SW 1271 (cell line): Measurements from ENCODE around the gene LIPG.
"Not testable (repeated sequence)": the region's sequence is repeated elsewhere in the genome, so short reads cannot be mapped to it uniquely, and the experiment has no call there.

Source experiments
- DNase-seq, 2 experiments: peaks; one replicate each; lab custom pipeline; 2025; lab: John Stamatoyannopoulos, UW

Gene LIPG

DNA sequence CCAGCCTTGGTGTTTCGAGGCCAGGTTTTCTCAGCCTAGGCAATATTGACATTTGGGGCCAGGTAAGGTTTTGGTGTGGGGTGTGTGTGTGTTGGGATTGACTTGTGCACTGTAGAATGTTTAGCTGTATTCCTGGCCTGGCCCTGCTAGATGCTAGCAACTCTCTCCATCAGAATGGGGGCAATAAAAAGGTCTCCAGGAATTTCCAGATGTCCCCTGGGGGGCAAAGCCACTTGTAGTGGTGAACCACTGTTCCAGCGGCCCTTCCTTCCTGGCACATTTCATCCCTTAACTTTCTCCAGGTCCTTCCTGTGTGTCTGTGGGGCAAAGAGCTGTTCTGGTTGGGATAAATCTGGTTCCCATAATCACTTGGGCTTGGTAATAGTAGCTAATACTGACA, 12.0 kb downstream of the LIPG start:
- DNase-seq = no peak

DNA sequence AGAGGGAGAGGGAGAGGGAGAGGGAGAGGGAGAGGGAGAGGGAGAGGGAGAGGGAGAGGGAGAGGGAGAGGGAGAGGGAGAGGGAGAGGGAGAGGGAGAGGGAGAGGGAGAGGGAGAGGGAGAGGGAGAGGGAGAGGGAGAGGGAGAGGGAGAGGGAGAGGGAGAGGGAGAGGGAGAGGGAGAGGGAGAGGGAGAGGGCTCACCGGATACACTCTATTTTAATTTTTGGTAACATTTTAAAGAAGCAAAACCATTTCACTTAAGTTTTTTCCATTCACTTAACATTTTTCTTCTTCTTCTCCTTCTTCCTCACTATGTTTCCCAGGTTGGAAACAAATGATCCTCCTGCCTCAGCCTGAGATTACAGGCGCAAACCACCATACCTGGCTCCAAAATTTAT, 17.2 kb downstream of the LIPG start:
- DNase-seq = not testable (repeated sequence)

DNA sequence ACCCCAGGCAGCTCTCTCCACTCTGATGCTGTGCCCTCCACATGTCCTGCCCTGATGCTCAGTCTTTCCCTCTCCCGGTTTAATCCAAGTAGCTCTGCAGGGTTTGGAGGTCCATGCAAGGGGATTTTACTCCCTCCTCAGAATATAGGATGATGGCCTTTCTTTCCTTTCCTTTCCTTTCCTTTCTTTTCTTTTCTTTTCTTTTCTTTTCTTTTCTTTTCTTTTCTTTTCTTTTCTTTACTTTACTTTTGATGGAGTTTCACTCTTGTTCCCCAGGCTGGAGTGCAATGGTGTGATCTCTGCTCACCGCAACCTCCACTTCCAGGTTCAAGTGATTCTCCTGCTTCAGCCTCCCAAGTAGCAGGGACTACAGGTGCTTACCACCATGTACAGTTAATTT, 17.7 kb downstream of the LIPG start:
- DNase-seq = not testable (repeated sequence)

DNA sequence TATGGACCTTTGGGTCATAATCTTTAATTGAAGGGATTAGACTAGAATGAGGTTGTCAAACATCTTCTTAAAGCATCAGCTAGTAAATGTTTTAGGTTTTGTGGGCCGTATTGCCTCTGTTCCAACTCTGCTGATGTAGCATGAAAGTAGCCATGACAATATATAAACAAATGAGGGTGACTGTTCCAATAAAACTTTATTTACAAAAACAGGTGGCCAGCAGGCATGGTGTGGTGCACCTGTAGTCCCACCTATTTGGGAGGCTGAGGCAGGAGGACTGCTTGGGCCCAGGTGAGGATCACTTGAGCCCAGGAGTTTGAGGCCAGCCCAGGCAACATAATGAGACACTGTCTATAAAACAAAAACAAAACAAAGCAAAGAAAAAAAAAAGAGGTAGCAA, 18.4 kb downstream of the LIPG start:
- DNase-seq = no peak

DNA sequence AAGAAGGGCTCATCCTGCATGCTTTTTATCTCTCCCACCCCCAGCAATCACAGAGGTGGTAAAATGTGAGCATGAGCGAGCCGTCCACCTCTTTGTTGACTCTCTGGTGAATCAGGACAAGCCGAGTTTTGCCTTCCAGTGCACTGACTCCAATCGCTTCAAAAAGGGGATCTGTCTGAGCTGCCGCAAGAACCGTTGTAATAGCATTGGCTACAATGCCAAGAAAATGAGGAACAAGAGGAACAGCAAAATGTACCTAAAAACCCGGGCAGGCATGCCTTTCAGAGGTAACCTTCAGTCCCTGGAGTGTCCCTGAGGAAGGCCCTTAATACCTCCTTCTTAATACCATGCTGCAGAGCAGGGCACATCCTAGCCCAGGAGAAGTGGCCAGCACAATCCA, 19.5 kb downstream of the LIPG start:
- DNase-seq = no peak

DNA sequence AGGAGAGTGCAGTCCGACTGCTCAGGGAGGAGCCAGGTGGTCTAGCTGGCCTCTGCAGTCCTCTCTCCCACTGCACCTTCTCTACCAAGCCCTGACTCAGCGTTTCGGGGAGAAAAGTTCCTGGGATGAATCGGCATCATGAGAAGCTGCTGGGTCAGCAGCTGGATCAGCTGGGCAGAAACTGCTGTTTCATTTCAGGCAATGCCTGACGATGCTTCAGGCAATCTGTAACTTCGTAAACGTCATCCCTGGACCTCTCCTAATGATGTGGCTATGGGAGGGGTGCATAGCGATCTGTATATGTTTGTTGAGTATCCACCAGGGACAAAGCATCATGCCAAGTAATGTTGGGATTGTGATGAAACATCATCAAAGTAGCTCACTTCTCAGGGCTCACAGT, 20.7 kb downstream of the LIPG start:
- DNase-seq = no peak

DNA sequence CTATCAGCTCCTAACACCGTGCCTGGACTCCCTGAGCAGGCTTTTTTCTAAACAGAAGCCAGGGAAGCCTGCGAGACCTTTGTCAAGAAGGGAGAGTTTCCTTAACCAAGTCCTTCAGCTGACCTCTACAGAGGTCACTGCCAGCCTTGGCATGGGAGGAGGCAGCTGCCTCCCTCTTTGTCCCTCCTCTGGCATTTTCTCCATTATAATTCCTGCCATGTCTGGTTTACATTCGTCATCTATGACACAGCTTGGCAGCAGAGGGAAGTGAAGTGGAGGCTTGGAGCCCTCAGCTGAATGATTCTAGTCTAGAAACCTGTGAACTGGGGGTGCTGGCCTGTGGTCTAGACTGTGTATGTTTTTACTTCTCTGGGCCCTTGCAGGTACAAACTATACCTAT, 22.5 kb downstream of the LIPG start:
- no peak for DNase-seq

DNA sequence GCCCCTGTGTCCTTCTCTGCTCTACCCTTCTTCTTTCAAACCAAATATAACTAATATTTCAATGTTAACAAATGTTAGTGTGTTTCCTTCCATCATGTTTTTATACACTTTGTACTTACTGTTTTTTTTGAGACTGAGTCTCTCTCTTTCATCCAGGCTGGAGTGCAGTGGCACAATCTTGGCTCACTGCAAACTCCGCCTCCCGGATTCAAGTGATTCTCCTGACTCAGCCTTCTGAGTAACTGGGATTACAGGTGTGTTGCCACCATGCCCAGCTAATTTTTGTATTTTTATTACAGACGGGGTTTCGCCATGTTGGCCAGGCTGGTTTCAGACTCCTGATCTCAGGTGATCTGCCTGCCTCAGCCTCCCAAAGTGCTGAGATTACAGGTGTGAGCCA, 23.1 kb downstream of the LIPG start:
- not testable (repeated sequence) for DNase-seq

DNA sequence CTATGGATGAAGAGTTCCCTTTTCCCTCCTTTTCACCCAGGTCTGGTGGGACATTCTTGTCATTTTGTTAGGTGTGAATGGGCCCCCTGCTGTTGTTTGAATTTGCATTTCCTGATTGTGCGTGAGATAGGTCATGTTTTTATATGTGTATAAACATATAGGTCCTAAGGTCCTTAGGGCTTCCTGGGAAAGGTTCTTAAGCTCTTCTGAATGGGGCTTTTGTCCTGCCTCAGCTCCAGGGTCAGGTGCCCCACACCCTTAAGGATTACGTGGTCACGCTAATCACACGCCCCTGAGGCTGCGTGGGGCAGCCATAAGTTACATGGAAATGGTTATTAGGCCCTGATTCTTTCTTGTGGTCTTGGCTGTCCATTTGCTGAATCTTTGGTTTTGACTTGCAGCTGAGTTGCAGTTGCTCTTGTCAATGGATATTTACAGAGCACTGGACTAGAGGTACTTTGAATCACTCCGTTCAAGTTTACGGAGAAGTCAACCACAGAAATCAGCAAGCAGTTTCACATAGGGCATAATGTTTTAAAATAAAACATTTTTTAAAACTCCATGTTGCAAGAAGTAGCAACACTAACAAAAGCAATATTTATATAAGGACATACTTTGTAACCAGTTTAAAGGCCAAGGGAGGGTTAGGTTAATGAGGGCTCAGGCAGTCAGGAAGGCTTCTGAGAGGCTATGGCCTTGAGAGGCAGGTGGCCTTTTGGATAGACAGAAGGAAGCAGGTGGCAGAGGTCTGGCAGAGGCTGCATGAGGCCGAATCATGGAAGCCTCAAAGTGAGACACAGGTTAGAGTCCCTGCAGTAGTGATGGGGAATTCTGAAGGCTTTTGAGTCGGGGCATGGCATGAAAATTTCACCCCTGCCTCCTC, 24.2 kb downstream of the LIPG start:
- DNase-seq = no peak

DNA sequence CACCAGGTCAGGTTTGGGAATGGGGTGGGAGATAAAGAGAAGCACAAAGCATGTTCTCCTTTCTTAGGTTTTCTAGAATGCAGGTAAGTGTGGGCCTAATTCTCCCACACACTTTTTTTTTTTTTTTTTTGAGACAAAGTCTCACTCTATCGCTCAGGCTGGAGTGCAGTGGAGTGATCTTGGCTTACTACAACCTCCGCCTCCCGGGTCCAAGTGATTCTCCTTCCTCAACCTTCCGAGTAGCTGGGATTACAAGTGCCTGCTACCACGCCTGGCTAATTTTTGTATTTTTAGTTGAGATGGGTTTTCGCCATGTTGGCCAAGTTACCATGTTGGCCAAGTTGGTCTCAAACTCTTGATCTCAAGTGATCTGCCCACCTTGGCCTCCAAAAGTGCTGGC, 26.3 kb downstream of the LIPG start:
- no peak for DNase-seq

DNA sequence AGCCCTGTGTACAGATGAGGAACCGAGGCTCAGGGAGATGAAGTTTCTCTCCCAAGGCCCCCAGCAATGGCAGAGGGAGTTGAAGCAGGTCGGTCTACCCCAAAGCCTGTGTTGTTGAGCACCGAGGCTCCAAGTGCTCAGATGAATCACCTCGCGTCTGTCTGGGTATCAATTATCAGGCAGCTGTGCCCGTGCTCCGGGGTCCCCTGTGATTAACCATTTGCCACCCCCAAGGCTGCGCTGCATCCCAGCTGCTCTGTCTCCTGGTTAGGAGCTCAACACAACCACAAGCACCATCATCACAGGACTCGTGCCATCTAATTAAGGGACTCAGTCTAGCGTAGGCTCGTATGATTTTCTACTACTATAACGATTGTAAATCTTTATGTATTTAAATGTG, 27.1 kb downstream of the LIPG start:
- no peak for DNase-seq

DNA sequence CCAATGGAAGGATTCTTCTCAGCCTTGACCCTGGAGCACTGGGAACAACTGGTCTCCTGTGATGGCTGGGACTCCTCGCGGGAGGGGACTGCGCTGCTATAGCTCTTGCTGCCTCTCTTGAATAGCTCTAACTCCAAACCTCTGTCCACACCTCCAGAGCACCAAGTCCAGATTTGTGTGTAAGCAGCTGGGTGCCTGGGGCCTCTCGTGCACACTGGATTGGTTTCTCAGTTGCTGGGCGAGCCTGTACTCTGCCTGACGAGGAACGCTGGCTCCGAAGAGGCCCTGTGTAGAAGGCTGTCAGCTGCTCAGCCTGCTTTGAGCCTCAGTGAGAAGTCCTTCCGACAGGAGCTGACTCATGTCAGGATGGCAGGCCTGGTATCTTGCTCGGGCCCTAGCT, 28.8 kb downstream of the LIPG start:
- DNase-seq = no peak

DNA sequence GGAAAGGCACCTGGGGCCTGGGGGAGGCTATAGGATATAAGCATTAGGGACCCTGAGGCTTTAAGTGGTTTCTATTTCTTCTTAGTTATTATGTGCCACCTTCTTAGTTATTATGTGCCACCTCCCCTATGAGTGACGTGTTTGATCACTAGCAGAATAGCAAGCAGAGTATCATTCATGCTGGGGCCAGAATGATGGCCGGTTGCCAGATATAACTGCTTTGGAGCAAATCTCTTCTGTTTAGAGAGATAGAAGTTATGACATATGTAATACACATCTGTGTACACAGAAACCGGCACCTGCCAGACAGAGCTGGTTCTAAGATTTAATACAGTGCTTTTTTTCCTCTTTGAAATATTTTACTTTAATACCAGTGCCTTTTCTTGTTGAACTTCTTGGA, 29.4 kb downstream of the LIPG start:
- no peak for DNase-seq

DNA sequence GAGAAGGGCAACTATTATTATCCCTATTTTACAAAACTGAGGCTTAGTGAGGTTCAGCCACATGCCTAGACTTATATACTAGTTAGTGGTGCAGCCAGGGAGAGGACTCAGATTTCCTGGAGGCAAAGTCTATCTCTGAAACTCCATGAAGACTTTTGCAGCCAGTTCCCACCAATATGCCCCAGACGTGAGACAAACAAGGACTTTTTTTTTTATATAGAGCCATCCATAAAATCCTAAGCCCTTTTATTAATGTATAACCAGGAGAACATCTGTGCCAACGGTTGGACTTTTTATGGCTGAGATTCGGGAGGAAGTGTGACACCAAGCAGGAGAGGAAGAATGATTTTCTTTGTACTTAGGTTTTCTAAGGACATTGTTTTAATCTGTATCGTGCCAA, 29.9 kb downstream of the LIPG start:
- no peak for DNase-seq

DNA sequence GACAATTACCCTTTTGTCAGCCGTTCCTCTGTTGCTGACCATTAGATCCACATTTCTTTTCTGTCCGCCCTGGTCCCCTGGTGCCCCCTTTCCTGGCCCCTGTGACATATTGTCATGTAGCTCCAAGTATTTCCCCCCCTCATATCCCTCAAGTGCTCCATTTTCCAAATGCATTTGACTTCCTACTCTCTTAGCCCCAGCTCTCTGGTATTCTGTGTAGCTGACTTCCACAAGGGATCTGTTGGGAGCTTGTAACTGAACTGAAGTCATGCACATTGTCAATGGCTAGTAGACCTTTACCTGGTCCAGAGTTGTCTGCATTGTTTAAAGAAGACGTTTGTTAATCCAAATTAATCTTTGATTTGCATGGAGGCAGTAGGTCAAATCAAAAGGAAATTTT, 34.8 kb downstream of the LIPG start:
- no peak for DNase-seq

DNA sequence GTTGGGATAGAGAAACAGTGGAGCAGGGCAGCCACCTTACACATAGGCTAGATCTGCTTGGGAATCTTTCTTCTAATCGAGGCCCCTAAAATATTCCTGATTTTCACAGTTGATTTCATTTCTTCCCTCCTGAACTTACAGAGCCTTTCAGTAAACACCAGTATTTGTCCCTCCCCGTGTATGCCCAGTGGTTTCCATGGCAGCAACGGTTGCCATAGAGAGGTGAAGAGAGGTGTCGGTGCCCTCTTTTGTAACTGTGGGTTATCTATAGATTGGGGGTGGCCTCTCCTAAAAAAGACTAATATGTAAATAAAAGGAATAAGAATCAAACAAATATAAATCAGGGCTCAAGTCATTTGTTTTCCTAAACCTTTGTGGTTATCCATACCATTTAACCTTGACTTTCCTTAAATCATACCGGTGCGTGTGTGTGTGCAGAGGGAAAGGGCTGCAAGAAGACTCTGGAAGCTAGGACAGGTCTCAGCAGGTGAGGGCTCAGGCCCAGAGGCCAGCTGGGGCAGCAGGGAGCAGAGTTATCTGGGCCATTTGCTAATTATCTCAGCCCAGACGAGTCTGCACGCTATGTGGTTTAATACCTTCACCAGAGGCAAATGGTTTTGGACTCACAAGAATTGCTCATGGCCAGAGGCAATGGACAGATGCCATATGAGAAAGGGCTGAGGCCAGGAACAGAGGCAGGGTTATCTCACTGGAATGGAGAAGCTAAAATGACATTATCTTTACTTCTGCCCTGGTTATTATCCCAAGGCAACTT, 35.5 kb downstream of the LIPG start:
- no peak for DNase-seq

DNA sequence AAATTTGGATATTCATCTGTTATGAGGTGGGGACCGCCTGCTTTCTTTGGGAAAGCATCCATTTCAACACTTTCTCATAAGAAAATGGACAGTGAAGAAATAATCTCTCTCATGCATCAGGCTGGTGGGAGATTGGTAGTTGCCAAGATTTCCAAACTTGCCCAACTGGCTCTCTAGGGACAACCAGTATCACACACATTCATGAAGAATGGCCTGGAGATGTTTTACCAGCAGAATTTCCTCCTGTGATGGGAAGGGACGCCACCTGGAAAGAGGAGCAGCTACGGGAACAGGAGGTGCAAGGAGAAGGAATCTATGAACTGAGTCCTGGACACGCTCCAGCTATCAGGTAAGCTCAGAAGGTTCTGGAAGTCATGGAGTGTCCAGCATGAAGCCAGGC, 39.4 kb downstream of the LIPG start:
- no peak for DNase-seq

DNA sequence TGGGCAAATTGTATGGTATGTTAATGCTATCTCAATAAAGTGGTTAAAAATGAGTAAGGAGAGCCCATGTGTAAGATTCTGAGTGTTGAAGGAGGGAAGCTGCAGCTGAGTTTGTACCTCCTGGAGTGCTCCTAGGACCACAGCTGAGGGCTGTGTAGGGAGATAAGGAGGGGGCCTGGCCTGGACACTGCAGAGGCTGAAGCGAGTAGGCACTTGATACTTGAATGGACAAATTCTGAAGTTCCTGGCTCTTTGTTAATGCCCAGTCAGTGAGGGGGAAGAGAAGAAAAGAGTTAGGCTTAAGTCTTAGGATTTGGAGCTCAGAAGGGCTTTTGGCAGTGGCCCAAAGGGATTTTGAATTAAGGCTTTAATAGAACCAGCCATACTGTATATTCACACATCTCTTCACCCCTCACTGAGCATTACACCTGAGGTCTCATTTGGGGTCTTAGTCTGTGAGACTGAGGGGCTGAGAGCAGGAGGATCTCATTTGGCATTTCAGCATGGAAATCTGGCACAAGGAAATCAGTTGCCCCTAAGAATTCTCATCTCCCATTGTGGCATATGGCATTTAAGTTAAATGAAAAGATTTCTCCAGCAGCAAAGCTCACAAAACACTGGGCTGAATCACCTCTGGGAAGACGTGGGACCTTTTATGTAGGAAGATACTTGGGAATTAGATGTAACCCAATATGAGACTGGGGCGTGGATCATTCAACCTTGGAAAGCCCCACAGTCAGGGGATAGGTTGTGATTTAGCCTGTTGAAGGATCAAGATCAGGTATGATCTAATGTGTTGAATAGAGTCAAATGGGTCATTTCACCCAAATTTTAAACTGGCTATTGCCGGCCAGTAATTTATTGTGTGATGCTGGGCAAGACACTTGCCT, 46.8 kb downstream of the LIPG start:
- DNase-seq = no peak

DNA sequence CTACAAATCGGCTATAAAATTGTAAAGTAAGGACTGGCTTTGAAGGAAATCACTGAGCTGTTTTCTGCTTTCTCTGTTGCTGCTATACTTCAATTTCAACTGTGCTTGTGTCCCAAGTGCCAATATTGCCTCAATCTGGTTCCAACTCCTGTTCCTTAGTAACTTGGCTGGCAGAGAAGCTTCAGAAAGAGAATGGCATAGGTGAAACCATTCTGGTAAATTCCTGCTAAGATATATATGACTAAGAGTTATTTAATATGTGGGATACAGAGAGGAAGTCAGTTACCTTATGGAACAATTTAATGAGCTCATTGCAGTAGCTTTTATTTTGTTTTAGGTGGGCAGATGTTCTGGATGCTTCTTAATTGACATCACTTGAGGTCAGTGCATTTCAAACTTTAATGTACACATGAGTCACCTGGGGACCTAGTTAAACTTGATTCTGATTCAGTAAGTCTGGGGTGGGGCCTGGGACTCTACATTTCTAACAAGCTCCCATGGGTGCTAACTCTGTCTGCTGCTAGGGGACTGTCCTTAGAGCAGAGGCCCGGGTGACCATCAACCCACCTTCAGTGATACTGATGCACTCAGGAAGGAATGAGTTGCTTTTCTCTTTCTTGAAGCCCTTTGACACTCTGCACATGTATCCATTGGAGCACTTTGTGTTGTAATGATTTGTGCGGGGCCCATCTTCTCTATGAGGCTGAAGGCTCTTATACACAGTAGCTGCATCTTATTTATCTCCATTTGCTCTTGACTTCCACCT, 47.6 kb downstream of the LIPG start:
- DNase-seq = no peak

DNA sequence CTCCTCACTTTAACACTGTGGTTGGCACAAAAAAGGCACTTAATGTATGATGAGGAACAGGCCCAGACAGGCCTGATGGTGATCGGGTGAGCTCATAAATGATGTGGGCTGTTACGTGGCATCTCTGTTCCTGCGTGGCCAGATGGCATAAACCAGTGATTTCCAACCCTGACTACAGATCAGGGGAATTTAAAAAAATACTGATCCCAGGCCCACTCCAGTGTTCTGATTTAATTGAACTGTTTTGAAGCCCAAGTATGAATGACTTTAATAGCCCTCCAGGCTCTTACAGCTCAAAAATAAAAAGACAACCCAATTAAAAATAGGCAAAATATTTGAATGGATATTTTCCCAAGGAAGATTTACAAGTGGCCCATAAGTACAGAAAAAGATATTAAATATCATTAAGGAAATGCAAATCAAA, 48.2 kb downstream of the LIPG start:
- no peak for DNase-seq

DNA sequence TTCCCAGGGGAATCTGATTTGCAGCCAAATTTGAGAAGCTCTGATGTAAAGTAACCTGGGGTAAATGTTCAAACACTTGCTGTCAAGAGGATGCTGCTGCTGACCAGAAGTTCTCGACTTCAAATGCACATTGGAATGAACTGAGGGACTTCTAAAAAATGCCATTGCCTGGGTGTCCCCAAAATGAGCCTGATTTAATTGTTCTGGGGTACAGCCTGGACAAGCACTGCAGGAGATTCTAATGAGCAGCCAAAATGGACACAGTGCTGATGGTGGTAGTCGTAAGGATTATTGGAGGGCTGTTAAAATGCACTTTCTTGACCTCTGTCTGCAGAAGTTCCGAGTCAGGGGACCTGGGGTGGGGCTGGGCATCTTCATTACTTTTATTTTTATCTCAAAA, 49.5 kb downstream of the LIPG start:
- no peak for DNase-seq
